ENCODE measurements around the gene EPHA5.

Gene EPHA5

GRCh38 chr4:65508168-65508567 lies 162.1 kb downstream of the EPHA5 start:
- DNase-seq (ENCODE audit: extremely low read depth in 1 of 2, low read depth in 1 of 2): no peak

- no peak for DNase-seq (ENCODE audit: extremely low read depth in 1 of 2, low read depth in 1 of 2)
Measured at GRCh38 chr4:65502131-65502701, 168.1 kb downstream of the EPHA5 start.

- DNase-seq (ENCODE audit: extremely low read depth in 1 of 2, low read depth in 1 of 2): no peak
Measured at GRCh38 chr4:65498606-65499005, 171.7 kb downstream of the EPHA5 start.

- no peak for DNase-seq (ENCODE audit: extremely low read depth in 1 of 2, low read depth in 1 of 2)
Measured at GRCh38 chr4:65495439-65495838, 174.8 kb downstream of the EPHA5 start.

- no peak for DNase-seq (ENCODE audit: extremely low read depth in 1 of 2, low read depth in 1 of 2)
Measured at GRCh38 chr4:65482410-65482809, 187.9 kb downstream of the EPHA5 start.

- DNase-seq (ENCODE audit: extremely low read depth in 1 of 2, low read depth in 1 of 2): no peak
Measured at GRCh38 chr4:65472531-65472930, 197.8 kb downstream of the EPHA5 start.

GRCh38 chr4:65467068-65467680 lies 203.1 kb downstream of the EPHA5 start:
- DNase-seq (ENCODE audit: extremely low read depth in 1 of 2, low read depth in 1 of 2): no peak

- DNase-seq (ENCODE audit: extremely low read depth in 1 of 2, low read depth in 1 of 2): no peak
Measured at GRCh38 chr4:65461781-65462180, 208.5 kb downstream of the EPHA5 start.

- DNase-seq (ENCODE audit: extremely low read depth in 1 of 2, low read depth in 1 of 2): no peak
Measured at GRCh38 chr4:65457011-65457410, 213.3 kb downstream of the EPHA5 start.

- no peak for DNase-seq (ENCODE audit: extremely low read depth in 1 of 2, low read depth in 1 of 2)
Measured at GRCh38 chr4:65456579-65456978, 213.7 kb downstream of the EPHA5 start.

GRCh38 chr4:65453398-65453797 lies 216.9 kb downstream of the EPHA5 start:
- DNase-seq (ENCODE audit: extremely low read depth in 1 of 2, low read depth in 1 of 2): no peak

GRCh38 chr4:65450899-65451298 lies 219.4 kb downstream of the EPHA5 start:
- DNase-seq (ENCODE audit: extremely low read depth in 1 of 2, low read depth in 1 of 2): no peak

GRCh38 chr4:65437102-65437501 lies 233.2 kb downstream of the EPHA5 start:
- DNase-seq (ENCODE audit: extremely low read depth in 1 of 2, low read depth in 1 of 2): no peak

GRCh38 chr4:65422109-65422508 lies 248.2 kb downstream of the EPHA5 start:
- no peak for DNase-seq (ENCODE audit: extremely low read depth in 1 of 2, low read depth in 1 of 2)

- no peak for DNase-seq (ENCODE audit: extremely low read depth in 1 of 2, low read depth in 1 of 2)
Measured at GRCh38 chr4:65420036-65420435, 250.3 kb downstream of the EPHA5 start.

GRCh38 chr4:65416891-65417290 lies 253.4 kb downstream of the EPHA5 start:
- DNase-seq (ENCODE audit: extremely low read depth in 1 of 2, low read depth in 1 of 2): no peak

GRCh38 chr4:65407483-65407882 lies 262.8 kb downstream of the EPHA5 start:
- no peak for DNase-seq (ENCODE audit: extremely low read depth in 1 of 2, low read depth in 1 of 2)

- DNase-seq (ENCODE audit: extremely low read depth in 1 of 2, low read depth in 1 of 2): no peak
Measured at GRCh38 chr4:65401083-65401482, 269.2 kb downstream of the EPHA5 start.

GRCh38 chr4:65399084-65399483 lies 271.2 kb downstream of the EPHA5 start:
- no peak for DNase-seq (ENCODE audit: extremely low read depth in 1 of 2, low read depth in 1 of 2)

- DNase-seq (ENCODE audit: extremely low read depth in 1 of 2, low read depth in 1 of 2): no peak
Measured at GRCh38 chr4:65393078-65393477, 277.2 kb downstream of the EPHA5 start.

GRCh38 chr4:65392488-65392887 lies 277.8 kb downstream of the EPHA5 start:
- no peak for DNase-seq (ENCODE audit: extremely low read depth in 1 of 2, low read depth in 1 of 2)

GRCh38 chr4:65391814-65392213 lies 278.5 kb downstream of the EPHA5 start:
- DNase-seq (ENCODE audit: extremely low read depth in 1 of 2, low read depth in 1 of 2): no peak

GRCh38 chr4:65391382-65391781 lies 278.9 kb downstream of the EPHA5 start:
- DNase-seq (ENCODE audit: extremely low read depth in 1 of 2, low read depth in 1 of 2): no peak

Measured in stimulated activated CD8-positive, alpha-beta memory T cell treated with anti-CD3 and anti-CD28 coated beads, Interleukin-7, amount 100 ng/mL, for 48 hours (primary cell).